BE2C (cell line): ENCODE data around the gene SPAG16.

ENCODE experiments used
- DNase-seq: peaks from one replicate; pipeline ENCODE4 v3.0.0-alpha.2; 2020
- H3K27me3 ChIP-seq: fragments of 250-450 bp; sonication (Bioruptor Pico); 2 replicates; pipeline ENCODE4 v1.5.1; 2020; ENCODE audit warnings: mild to moderate bottlenecking
- H3K36me3 ChIP-seq: fragments of 250-450 bp; sonication (Bioruptor Pico); 2 replicates; pipeline ENCODE4 v1.5.1; 2020; ENCODE audit warnings: mild to moderate bottlenecking
- H3K4me1 ChIP-seq: fragments of 250-450 bp; sonication (Bioruptor Pico); 2 replicates; pipeline ENCODE4 v1.5.1; 2020
- H3K4me3 ChIP-seq: 2 replicates; pipeline ENCODE4 v1.5.1; 2011; ENCODE audit warnings: low read depth, low read length
- H3K9me3 ChIP-seq: fragments of 250-450 bp; sonication (Bioruptor Pico); 2 replicates; pipeline ENCODE4 v1.5.1; 2020
- TF ChIP-seq, protein P1 (sequence below): IDR thresholded peaks from 2 replicates; pipeline ENCODE4 v1.5.1; 2012; ENCODE audit warnings: mild to moderate bottlenecking, low read depth, low read length

SPAG16 gene

DNA sequence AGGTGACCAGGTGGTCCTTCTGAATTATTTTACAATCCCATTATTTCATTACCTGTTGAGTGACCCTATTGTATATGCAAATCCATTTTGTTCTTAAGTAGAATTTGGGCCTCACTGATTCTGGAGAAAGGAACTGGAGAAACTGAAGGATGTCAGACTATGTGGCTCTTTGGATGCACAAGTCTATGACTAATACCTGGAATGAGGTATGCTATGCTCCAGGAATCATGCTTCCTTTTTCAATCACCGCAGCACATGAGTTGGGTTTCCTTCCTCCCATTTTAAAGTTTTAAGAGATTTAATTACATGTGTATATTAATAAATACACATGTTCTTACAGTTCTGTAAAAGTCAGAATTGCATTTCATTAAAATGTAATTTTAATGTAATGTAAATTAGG, 872.7 kb downstream of the SPAG16 start:
- Histone ChIP-seq H3K27me3 (no peaks in the 10 kb centered on the region), H3K9me3 (no peaks in the 10 kb centered on the region), H3K4me3 (no peak overlapping the region), H3K4me1 (no peaks in the 10 kb centered on the region), H3K36me3 (no peaks in the 10 kb centered on the region)
- no peak for DNase-seq
- TF ChIP-seq, protein P1, sequence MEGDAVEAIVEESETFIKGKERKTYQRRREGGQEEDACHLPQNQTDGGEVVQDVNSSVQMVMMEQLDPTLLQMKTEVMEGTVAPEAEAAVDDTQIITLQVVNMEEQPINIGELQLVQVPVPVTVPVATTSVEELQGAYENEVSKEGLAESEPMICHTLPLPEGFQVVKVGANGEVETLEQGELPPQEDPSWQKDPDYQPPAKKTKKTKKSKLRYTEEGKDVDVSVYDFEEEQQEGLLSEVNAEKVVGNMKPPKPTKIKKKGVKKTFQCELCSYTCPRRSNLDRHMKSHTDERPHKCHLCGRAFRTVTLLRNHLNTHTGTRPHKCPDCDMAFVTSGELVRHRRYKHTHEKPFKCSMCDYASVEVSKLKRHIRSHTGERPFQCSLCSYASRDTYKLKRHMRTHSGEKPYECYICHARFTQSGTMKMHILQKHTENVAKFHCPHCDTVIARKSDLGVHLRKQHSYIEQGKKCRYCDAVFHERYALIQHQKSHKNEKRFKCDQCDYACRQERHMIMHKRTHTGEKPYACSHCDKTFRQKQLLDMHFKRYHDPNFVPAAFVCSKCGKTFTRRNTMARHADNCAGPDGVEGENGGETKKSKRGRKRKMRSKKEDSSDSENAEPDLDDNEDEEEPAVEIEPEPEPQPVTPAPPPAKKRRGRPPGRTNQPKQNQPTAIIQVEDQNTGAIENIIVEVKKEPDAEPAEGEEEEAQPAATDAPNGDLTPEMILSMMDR = no peak

- no peaks in the 10 kb centered on the region for H3K36me3 ChIP-seq
- TF ChIP-seq, protein P1 = no peak
Observed at GRCh38 chr2:214158851-214159250, 874.6 kb downstream of the SPAG16 start.

DNA sequence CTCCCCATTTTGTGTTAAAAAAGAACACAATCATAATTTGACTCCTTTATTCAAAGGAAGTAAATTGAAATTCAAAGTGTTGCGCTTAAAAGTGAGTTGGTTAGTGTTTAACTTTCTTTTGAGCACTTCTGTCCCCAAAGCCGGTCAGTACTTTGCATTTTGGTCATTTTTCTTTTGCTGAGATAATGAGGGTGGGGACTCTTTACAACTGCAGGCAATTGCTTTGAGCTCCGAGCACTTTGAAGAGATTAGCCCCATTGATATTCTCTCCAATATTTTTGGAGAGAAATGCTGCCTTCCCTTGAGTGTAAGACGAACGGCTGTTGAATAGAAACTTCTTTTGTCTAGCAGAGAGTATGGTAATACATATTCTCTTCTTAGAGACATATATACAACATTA, 885.0 kb downstream of the SPAG16 start:
- Histone ChIP-seq H3K9me3 (no peaks in the 10 kb centered on the region), H3K27me3 (no peaks in the 10 kb centered on the region), H3K4me3 (no peak overlapping the region), H3K36me3 (no peaks in the 10 kb centered on the region), H3K4me1 (no peaks in the 10 kb centered on the region)
- no peak for DNase-seq
- TF ChIP-seq, protein P1 = no peak

More at GRCh38 chr2:214158851-214159250, 874.6 kb downstream of the SPAG16 start:
- no peaks in the 10 kb centered on the region for H3K27me3 ChIP-seq
- DNase-seq = no peak
- H3K4me1 ChIP-seq = no peaks in the 10 kb centered on the region
- no peaks in the 10 kb centered on the region for H3K9me3 ChIP-seq
- H3K4me3 ChIP-seq = no peak overlapping the region

DNA sequence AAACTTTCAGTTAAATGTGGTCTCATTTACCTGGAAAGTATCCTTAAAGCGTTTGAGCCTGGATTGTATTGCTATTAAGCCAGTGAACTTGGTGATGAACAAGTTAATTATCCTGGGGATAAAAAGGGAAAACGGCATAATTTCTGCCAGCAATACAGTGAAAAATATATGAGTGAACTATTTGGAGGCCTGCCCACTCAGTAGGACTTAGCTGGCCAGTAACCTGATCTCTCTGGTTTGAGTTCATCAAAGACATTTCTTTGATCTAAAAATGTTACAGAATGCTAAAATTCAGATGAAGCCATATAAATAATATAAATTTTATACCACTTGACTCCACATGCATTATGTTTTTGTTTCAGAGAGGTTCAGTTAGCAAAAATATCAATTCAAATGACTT, 885.5 kb downstream of the SPAG16 start:
- H3K27me3 ChIP-seq = no peaks in the 10 kb centered on the region
- no peaks in the 10 kb centered on the region for H3K36me3 ChIP-seq
- no peak overlapping the region for H3K4me3 ChIP-seq
- no peaks in the 10 kb centered on the region for H3K9me3 ChIP-seq
- no peak for DNase-seq
- no peaks in the 10 kb centered on the region for H3K4me1 ChIP-seq
- TF ChIP-seq, protein P1 = no peak

DNA sequence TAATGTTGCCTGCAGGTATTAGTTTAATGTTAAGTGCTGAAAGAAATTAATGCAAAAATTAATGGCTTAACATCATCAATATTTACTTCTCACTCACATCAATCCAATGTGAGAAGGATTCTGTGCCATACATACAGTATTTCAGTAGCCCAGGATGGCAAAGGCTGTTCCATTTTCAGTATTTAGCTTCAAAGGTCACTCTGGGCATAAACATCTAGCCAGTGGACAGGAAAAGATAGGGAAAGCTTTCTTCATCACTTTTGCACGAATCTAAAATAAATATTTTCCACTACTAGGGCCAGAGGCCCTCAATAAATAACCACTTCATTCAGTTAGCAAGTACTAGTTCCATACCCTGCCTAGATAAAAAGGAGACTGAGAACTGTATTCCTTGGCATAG, 890.3 kb downstream of the SPAG16 start:
- TF ChIP-seq, protein P1 = no peak
- H3K36me3 ChIP-seq = no peaks in the 10 kb centered on the region
- H3K27me3 ChIP-seq = no peaks in the 10 kb centered on the region
- no peak overlapping the region for H3K4me3 ChIP-seq
- DNase-seq = no peak
- H3K9me3 ChIP-seq = no peaks in the 10 kb centered on the region
- no peaks in the 10 kb centered on the region for H3K4me1 ChIP-seq

DNA sequence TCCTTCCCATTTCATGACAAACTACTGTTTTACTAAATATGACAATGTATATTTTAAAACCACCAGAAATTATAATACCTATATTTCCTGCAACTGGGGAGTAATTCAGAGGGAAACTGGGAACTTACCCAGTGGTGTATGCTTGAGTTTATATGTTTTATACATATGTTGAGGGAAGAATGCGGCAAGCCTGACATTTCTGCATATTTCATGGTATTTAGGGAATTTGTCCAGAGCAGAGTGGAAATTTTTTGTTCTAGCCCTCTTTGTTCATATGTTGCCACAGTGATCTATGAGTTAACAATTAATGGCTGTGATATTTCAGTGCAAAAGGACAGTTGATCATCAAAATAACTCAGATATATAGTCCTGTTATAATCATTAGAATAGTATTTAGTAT, 895.8 kb downstream of the SPAG16 start:
- no peaks in the 10 kb centered on the region for H3K36me3 ChIP-seq
- DNase-seq = no peak
- no peak overlapping the region for H3K4me3 ChIP-seq
- H3K27me3 ChIP-seq = no peaks in the 10 kb centered on the region
- TF ChIP-seq, protein P1 = no peak
- peaks cover 12% of the 10 kb centered on the region for H3K4me1 ChIP-seq
- no peaks in the 10 kb centered on the region for H3K9me3 ChIP-seq
